ENCODE measurements around the gene RTN4. TPM values are rescaled to one million over a fixed set of nuclear protein-coding genes. Genes with fewer than 3 reads are reported as not detected.

RTN4 gene
- total RNA-seq, 1 donor from 2014 or later = 759 TPM

GRCh38 chr2:54928719-54929118 lies 121.5 kb downstream of the RTN4 start:
- DNase-seq (ENCODE audit: extremely low read depth, low read depth, low spot score) = no peak

- DNase-seq (ENCODE audit: extremely low read depth, low read depth, low spot score) = no peak
These were observed 122.3 kb downstream of the RTN4 start for GRCh38 chr2:54927751-54928615.

- no peak for DNase-seq (ENCODE audit: extremely low read depth, low read depth, low spot score)
These were observed 123.0 kb downstream of the RTN4 start for GRCh38 chr2:54927085-54927750.

- DNase-seq (ENCODE audit: extremely low read depth, low read depth, low spot score) = no peak
These were observed 125.2 kb downstream of the RTN4 start for GRCh38 chr2:54925022-54925421.

- DNase-seq (ENCODE audit: extremely low read depth, low read depth, low spot score) = no peak
These were observed 126.1 kb downstream of the RTN4 start for GRCh38 chr2:54924121-54924520.

Other genes starting within 250 kb of the RTN4 start
- 2.8 and 4.8 TPM in 2 replicates for gene CLHC1, start 181.8 kb upstream of the RTN4 start, total RNA-seq
- 926 and 1,983 TPM in 2 replicates for gene RPS27A, start 182.2 kb upstream of the RTN4 start, total RNA-seq
- 12.9 and 16.1 TPM in 2 replicates for gene MTIF2, start 218.8 kb upstream of the RTN4 start, total RNA-seq

Data from glomerular endothelial cell (primary cell).